Neuronal stem cell (in vitro differentiated cells): ENCODE measurements around the gene CPLX4.

Source experiments
- DNase-seq: peaks from one replicate; pipeline ENCODE4 v3.0.0-alpha.2; 2013; ENCODE audit warnings: low spot score
- H2AFZ ChIP-seq: one replicate; pipeline ENCODE4 v1.6.1; 2013; ENCODE audit warnings: mild to moderate bottlenecking, low read length, inconsistent platforms
- H2AK5ac ChIP-seq: 2 replicates; pipeline ENCODE4 v1.6.1; 2013; ENCODE audit warnings: low read depth, mild to moderate bottlenecking, inconsistent platforms, low read length, moderate library complexity, mixed read lengths
- H2BK120ac ChIP-seq: 2 replicates; pipeline ENCODE4 v1.6.1; 2013; ENCODE audit warnings: low read depth, mild to moderate bottlenecking, inconsistent platforms, low read length, moderate library complexity, mixed read lengths
- H2BK12ac ChIP-seq: one replicate; pipeline ENCODE4 v1.6.1; 2013; ENCODE audit warnings: low read length, inconsistent platforms
- H2BK15ac ChIP-seq: 2 replicates; pipeline ENCODE4 v1.6.1; 2013; ENCODE audit warnings: mild to moderate bottlenecking, low read length, inconsistent platforms, mixed read lengths
- H2BK5ac ChIP-seq: one replicate; pipeline ENCODE4 v1.6.1; 2013; ENCODE audit warnings: inconsistent platforms, mild to moderate bottlenecking, low read length, moderate library complexity
- H3K14ac ChIP-seq: one replicate; pipeline ENCODE4 v1.6.1; 2013; ENCODE audit warnings: low read length, inconsistent platforms
- H3K18ac ChIP-seq: 2 replicates; pipeline ENCODE4 v1.6.1; 2013; ENCODE audit warnings: low read length, inconsistent platforms
- H3K23ac ChIP-seq: 2 replicates; pipeline ENCODE4 v1.6.1; 2013; ENCODE audit warnings: low read depth, mild to moderate bottlenecking, mixed read lengths, low read length, inconsistent platforms; ENCODE audit not compliant: poor library complexity
- H3K27ac ChIP-seq: replicated peaks from 3 replicates; pipeline ENCODE4 v1.5.1; 2013; ENCODE audit warnings: low read length, inconsistent platforms
- H3K27me3 ChIP-seq, 3 experiments: 2 replicates each; pipeline ENCODE4 v1.6.1; 2013; ENCODE audit warnings: low read length in 3 of 3, mild to moderate bottlenecking in 2 of 3, inconsistent platforms in 1 of 3, low read depth in 1 of 3, mixed read lengths in 1 of 3, moderate library complexity in 1 of 3; ENCODE audit not compliant: control insufficient read depth in 3 of 3, insufficient read depth in 3 of 3
- H3K36me3 ChIP-seq, 2 donors: replicated peaks in 1 of 2; 2 replicates each; pipeline ENCODE4 v1.6.1; 2013; ENCODE audit warnings: low read length in 2 of 2; ENCODE audit not compliant: control insufficient read depth in 2 of 2, insufficient read depth in 2 of 2
- H3K4ac ChIP-seq: 2 replicates; pipeline ENCODE4 v1.6.1; 2013; ENCODE audit warnings: inconsistent platforms, mild to moderate bottlenecking, low read length, moderate library complexity
- H3K4me1 ChIP-seq, 2 donors: 1 replicate in 1 of 2; 2 replicates in 1 of 2; pipeline ENCODE4 v1.6.1; 2013; ENCODE audit warnings: low read length in 2 of 2, low read depth in 1 of 2; ENCODE audit not compliant: control insufficient read depth in 2 of 2, insufficient read depth in 1 of 2
- H3K4me2 ChIP-seq: one replicate; pipeline ENCODE4 v1.6.1; 2013; ENCODE audit warnings: mild to moderate bottlenecking, low read length, inconsistent platforms; ENCODE audit not compliant: insufficient read depth, poor library complexity, severe bottlenecking
- H3K4me3 ChIP-seq, 2 donors: 2 replicates each; pipeline ENCODE4 v1.5.1; 2013; ENCODE audit warnings: low read length in 2 of 2, mild to moderate bottlenecking in 2 of 2, inconsistent platforms in 1 of 2, moderate library complexity in 1 of 2
- H3K79me1 ChIP-seq: one replicate; pipeline ENCODE4 v1.6.1; 2013; ENCODE audit warnings: low read depth, mild to moderate bottlenecking, inconsistent platforms, low read length, moderate library complexity
- H3K9ac ChIP-seq: one replicate; pipeline ENCODE4 v1.6.1; 2013; ENCODE audit warnings: mild to moderate bottlenecking, low read depth, low read length, inconsistent platforms; ENCODE audit not compliant: poor library complexity
- H3K9me3 ChIP-seq, 2 donors: replicated peaks in 1 of 2; 2 replicates each; pipeline versions ENCODE3 to v1.6.1; 2013; ENCODE audit warnings: low read length in 2 of 2, mild to moderate bottlenecking in 2 of 2, inconsistent platforms in 1 of 2, low read depth in 1 of 2, mixed read lengths in 1 of 2, moderate library complexity in 1 of 2; ENCODE audit not compliant: control insufficient read depth in 2 of 2, insufficient read depth in 1 of 2
- H4K8ac ChIP-seq: one replicate; pipeline ENCODE4 v1.6.1; 2013; ENCODE audit warnings: low read depth, mild to moderate bottlenecking, inconsistent platforms, low read length, moderate library complexity
- H4K91ac ChIP-seq: one replicate; pipeline ENCODE4 v1.6.1; 2013; ENCODE audit warnings: low read length, low read depth, mild to moderate bottlenecking, inconsistent platforms; ENCODE audit not compliant: poor library complexity
- WGBS, 2 donors: extraction: QIAGEN DNeasy Blood & Tissue Kit; methylation state at CpG; one replicate each; pipeline ENCODE4 v1.1.7; 2013; ENCODE audit warnings: missing lambda C conversion rate in 2 of 2, mixed read lengths in 1 of 2; ENCODE audit not compliant: insufficient read length in 2 of 2, insufficient replicate concordance in 1 of 2; ENCODE audit errors: extremely low coverage in 2 of 2; 5-methylcytosine and 5-hydroxymethylcytosine counted together

The CPLX4 gene

GRCh38 chr18:59303656-59304195 lies 14.7 kb downstream of the CPLX4 start:
- Histone ChIP-seq H3K9me3 (no peaks in the 10 kb centered on the region), H4K91ac (no peak overlapping the region), H3K4me1 (peaks cover 0 to 13% of the 10 kb centered on the region in 2 donors), H3K4me3 (no peak overlapping the region), H3K23ac (no peak overlapping the region), H2AK5ac (no peak overlapping the region), H2BK120ac (no peak overlapping the region), H3K14ac (no peak overlapping the region), H3K27ac (no peak overlapping the region), H3K18ac (peak overlapping the region; percentile 25), H2BK12ac (no peak overlapping the region), H3K4ac (no peak overlapping the region), H2AFZ (no peak overlapping the region), H3K4me2 (no peak overlapping the region), H3K27me3 (peaks cover 0 to 67% (median 0%) of the 10 kb centered on the region in 3 experiments), H3K79me1 (no peaks in the 10 kb centered on the region), H3K9ac (no peak overlapping the region), H4K8ac (no peak overlapping the region), H2BK15ac (no peak overlapping the region), H2BK5ac (no peak overlapping the region), H3K36me3 (no peaks in the 10 kb centered on the region)
- no peak for DNase-seq
- no CpG with 5 or more reads among the region's 9 CpGs for WGBS, 2 donors

- Histone ChIP-seq H3K79me1 (no peaks in the 10 kb centered on the region), H2BK12ac (no peak overlapping the region), H3K4ac (no peak overlapping the region), H4K91ac (no peak overlapping the region), H2BK5ac (no peak overlapping the region), H2BK120ac (no peak overlapping the region), H2BK15ac (no peak overlapping the region), H3K4me1 (peaks cover 0 to 12% of the 10 kb centered on the region in 2 donors), H3K27me3 (peaks cover 0 to 69% (median 0%) of the 10 kb centered on the region in 3 experiments), H3K23ac (no peak overlapping the region), H2AFZ (no peak overlapping the region), H3K36me3 (no peaks in the 10 kb centered on the region), H2AK5ac (no peak overlapping the region), H3K14ac (no peak overlapping the region), H3K18ac (no peak overlapping the region), H3K27ac (no peak overlapping the region), H3K4me2 (no peak overlapping the region), H3K9me3 (no peaks in the 10 kb centered on the region), H3K4me3 (no peak overlapping the region), H4K8ac (no peak overlapping the region), H3K9ac (no peak overlapping the region)
- DNase-seq, result no peak
- WGBS, 2 donors, result no CpG with 5 or more reads among the region's 2 CpGs
Observed at GRCh38 chr18:59303006-59303405, 15.4 kb downstream of the CPLX4 start.

- peaks cover 0 to 66% (median 0%) of the 10 kb centered on the region in 3 experiments for H3K27me3 ChIP-seq
- no peak for DNase-seq
- H3K18ac ChIP-seq, result no peak overlapping the region
- no peak overlapping the region for H2AK5ac ChIP-seq
- H2AFZ ChIP-seq, result no peak overlapping the region
- no peak overlapping the region for H3K4me3 ChIP-seq
- WGBS, 2 donors, result no CpG with 5 or more reads among the region's 4 CpGs
- H3K4ac ChIP-seq, result no peak overlapping the region
- H2BK5ac ChIP-seq, result no peak overlapping the region
- H3K23ac ChIP-seq, result no peak overlapping the region
- H2BK120ac ChIP-seq, result no peak overlapping the region
- no peaks in the 10 kb centered on the region for H3K79me1 ChIP-seq
- H3K14ac ChIP-seq, result no peak overlapping the region
- no peak overlapping the region for H3K27ac ChIP-seq
- H3K4me1 ChIP-seq, result peaks cover 0 to 12% of the 10 kb centered on the region in 2 donors
- no peak overlapping the region for H2BK15ac ChIP-seq
- H4K91ac ChIP-seq, result no peak overlapping the region
- H2BK12ac ChIP-seq, result no peak overlapping the region
- no peaks in the 10 kb centered on the region for H3K9me3 ChIP-seq
- no peak overlapping the region for H3K4me2 ChIP-seq
- H4K8ac ChIP-seq, result no peak overlapping the region
- no peaks in the 10 kb centered on the region for H3K36me3 ChIP-seq
- no peak overlapping the region for H3K9ac ChIP-seq
Observed at GRCh38 chr18:59301929-59302328, 16.5 kb downstream of the CPLX4 start.

GRCh38 chr18:59300676-59301285 lies 17.7 kb downstream of the CPLX4 start:
- Histone ChIP-seq H3K14ac (no peak overlapping the region), H3K4me3 (no peak overlapping the region), H3K36me3 (no peaks in the 10 kb centered on the region), H3K79me1 (no peaks in the 10 kb centered on the region), H2BK15ac (no peak overlapping the region), H2BK5ac (no peak overlapping the region), H2AK5ac (no peak overlapping the region), H2BK12ac (no peak overlapping the region), H3K4me2 (no peak overlapping the region), H3K9ac (no peak overlapping the region), H3K23ac (no peak overlapping the region), H3K18ac (no peak overlapping the region), H2AFZ (no peak overlapping the region), H3K4ac (no peak overlapping the region), H4K91ac (no peak overlapping the region), H3K27me3 (peaks cover 0 to 55% (median 0%) of the 10 kb centered on the region in 3 experiments), H3K27ac (no peak overlapping the region), H3K9me3 (no peaks in the 10 kb centered on the region), H3K4me1 (peaks cover 0 to 12% of the 10 kb centered on the region in 2 donors), H2BK120ac (no peak overlapping the region), H4K8ac (no peak overlapping the region)
- DNase-seq, result no peak
- WGBS, 2 donors, result no CpG with 5 or more reads among the region's 3 CpGs
